Measurements from ENCODE around the gene PRKAG2.

The PRKAG2 gene

DNA sequence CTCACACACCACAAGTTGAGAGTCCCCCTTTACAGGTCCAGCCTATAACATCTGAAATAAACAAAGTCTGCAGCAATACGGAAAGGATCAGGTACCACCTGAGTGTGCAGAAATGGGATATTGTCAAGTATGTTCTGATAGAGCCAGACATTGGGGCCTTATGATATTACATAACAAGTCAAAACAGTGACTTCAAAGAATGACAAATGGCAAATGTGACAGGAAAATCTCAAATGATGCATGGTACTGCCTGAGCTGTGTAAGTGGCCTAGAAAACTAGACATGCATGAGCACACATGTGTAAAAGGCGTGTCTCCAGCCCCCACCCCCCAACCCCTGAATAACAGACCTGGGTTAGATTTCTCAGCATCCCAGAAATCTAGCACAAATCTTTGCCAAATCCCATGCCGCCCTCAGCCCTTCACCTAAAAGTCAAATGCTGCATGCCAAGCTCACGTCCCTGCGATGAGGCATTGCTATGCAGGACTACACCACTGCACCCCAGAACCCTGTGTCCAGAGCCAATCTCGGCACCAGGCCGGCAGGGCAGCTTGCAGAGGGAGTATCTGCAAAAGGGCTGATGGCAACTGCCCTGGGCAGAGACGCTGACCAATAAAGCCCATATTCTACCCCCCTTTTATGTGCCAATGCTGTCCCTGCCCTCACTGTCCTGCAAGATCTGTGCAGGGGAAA lies 58.8 kb downstream of the PRKAG2 start:
- no peak for DNase-seq (ENCODE audit: low spot score)

- DNase-seq (ENCODE audit: low spot score) = no peak
Observed at GRCh38 chr7:151817315-151817690, 59.6 kb downstream of the PRKAG2 start.

GRCh38 chr7:151816562-151817314 lies 60.2 kb downstream of the PRKAG2 start:
- DNase-seq (ENCODE audit: low spot score) = no peak

DNA sequence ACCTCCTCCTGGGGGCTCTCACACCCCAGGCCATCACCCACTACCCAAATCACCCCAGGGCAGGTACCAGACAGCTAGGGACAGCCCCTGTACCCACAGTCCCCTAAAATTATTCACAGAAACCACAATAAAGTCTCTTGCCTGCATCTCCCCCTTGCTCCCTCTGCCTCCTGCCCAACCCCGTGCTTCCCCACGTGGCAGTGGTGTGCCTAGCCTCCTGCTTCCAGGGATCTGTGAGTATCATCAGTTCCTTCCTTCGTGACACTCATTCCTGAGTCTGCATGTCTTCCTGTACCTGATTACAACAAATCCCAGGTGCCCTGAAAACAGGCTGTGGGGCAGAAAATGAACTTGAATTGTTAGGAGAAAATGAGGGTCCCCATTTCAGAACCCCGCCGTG lies 61.5 kb downstream of the PRKAG2 start:
- DNase-seq (ENCODE audit: low spot score) = no peak

- no peak for DNase-seq (ENCODE audit: low spot score)
Observed at GRCh38 chr7:151814400-151815009, 62.4 kb downstream of the PRKAG2 start.

GRCh38 chr7:151813997-151814396 lies 62.9 kb downstream of the PRKAG2 start:
- DNase-seq (ENCODE audit: low spot score) = no peak

DNA sequence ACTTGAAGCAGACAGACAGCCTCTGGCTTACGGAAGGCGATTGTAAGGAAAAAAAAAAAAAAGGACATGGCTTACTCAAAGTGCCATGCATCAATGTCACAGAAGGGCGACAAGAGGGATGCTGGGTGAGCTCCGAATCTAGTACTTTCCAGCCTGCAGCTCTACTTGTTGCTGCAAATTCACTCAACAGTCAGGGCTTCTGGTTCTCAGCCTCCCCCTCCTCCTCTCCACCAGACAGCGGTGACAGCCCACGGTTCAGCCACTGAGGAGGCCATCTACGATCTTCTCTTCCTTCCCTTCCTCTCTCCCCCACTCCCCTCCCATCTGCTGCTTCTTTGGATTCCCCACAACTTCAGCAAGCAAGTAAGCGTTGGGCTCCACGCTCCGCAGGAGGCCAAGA lies 63.5 kb downstream of the PRKAG2 start:
- no peak for DNase-seq (ENCODE audit: low spot score)

GRCh38 chr7:151812967-151813366 lies 63.9 kb downstream of the PRKAG2 start:
- DNase-seq (ENCODE audit: low spot score) = no peak

DNA sequence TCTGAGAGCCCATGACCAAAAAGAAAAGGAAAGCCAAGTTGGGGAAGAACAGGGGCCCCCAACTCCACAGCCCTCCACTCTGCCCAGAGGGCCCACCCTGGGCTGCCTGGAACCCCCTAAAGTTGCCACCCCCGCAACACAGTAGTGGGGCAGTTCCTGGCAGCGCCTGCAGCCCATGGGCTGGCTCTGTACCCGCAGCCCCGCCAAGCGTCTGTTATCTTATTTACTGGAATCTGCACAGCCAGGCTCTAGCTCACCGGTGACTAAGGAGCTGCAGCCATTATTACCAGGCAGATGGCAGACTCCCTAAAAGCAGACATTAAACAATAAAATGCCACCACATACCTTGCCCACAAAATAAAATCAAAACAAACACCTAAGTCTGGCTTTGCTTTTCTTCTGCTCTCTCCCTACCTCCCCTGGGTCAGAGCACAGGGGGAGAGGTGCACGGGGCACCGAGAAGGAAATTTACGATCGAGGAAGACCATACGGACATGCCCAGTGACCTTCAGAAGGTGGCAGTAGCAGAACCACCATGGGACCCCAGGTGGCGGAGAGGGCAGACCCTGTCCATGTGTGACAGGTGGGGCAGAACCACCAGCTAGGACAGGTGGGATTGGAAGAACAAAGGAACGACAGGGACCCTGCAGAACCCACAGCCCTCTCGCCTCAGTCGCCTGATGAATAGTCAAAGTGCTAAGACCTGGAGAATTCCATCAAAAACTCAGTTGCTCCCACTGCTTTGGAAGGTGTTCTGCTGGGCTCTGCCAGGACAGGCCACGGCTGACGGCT lies 66.3 kb downstream of the PRKAG2 start:
- no peak for DNase-seq (ENCODE audit: low spot score)

- no peak for DNase-seq (ENCODE audit: low spot score)
Observed at GRCh38 chr7:151809864-151810170, 67.1 kb downstream of the PRKAG2 start.

DNA sequence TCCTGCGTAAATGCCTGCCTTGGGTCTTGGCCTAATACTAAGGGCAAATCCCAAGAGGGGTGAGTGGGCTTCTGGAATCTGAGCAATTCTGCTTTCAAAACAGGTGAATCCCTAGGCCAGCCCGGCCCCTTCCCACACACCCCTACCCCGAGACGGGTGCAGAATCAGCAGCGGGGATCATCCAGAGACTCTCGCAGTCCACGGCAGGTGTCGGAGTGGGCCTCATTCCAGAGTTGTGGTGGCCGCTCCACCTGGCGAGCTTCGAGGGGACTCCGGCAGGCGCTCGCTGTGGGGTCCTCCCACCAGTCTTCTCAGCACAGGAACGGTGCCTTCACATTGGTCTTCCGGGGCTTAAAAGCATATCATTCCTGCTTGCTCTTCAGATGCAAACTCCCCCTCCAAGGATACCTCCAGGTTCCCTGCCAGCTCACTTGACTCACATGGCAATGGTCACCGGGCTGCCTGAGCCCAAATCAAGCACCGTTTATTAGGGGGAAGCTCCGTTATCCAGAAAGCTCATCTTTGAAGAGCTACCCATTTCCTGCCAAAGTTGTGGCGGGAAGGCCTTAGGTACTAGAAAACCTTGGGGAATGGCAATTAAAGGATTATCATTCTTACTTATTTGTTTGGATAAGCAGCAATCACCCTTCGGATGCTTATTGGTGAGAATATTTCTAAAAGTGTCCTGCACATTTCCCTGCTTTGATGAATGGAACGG lies 67.6 kb downstream of the PRKAG2 start:
- no peak for DNase-seq (ENCODE audit: low spot score)

- DNase-seq (ENCODE audit: low spot score) = no peak
Observed at GRCh38 chr7:151808400-151809145, 68.3 kb downstream of the PRKAG2 start.

GRCh38 chr7:151807846-151808245 lies 69.1 kb downstream of the PRKAG2 start:
- DNase-seq (ENCODE audit: low spot score) = no peak

DNA sequence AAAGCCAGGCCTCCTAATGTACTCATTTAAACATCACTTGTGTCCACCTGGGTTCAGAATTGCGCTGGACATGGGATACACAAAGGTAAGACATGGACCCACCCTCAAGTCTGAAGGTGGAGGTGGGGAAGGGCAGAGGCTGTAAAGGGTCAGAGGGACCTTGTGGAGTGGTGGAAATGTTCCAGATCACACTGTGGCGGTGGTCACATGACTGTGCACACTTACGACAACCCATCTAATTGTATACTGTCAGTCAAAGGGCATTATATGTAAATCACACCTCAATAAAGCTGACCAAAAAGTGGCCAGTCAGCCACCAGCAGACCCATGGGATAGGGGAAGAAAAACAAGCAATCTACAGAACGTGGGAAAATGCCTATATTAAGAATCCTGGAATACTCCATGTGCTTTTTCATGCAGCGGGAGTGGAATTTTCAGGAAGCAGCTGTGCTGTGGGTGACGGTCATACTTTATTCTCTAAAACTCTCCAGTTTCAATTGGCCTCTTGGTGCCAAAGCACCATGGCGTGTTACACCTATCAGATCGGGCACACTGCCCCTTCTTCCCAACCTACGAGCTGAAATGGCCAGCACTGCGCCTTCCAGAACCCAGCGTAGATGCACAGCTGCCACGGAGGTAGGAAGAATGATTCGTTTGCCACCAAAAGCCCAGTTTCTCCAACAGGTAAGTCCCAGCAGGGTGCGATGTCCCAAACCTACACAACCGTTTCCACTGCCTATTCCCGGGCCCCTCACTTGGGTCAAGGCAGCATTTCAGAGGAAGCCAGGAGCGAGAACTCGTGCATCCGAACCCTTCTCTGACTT lies 69.8 kb downstream of the PRKAG2 start:
- DNase-seq (ENCODE audit: low spot score) = no peak

- no peak for DNase-seq (ENCODE audit: low spot score)
Observed at GRCh38 chr7:151806204-151806603, 70.7 kb downstream of the PRKAG2 start.

- DNase-seq (ENCODE audit: low spot score) = no peak
Observed at GRCh38 chr7:151805191-151805590, 71.7 kb downstream of the PRKAG2 start.

DNA sequence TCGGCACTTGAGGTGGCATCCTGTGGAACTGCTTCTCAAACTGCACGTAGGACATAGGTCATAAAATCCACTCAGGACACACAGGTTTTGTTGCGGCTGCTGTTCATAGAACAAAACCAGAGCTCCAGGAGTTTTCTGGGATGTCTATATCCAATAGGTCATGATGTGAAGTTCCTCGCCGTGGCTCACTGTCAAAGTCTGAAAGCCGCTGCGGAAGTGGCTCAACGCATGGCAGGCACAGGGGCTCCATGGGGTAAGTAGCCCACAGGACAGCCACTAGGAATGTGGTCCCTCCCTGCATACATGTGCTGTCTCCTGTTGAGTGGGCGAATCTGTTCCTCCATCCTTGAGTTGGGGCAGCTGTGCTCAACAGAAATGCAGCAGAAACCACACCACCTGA lies 72.2 kb downstream of the PRKAG2 start:
- no peak for DNase-seq (ENCODE audit: low spot score)

DNA sequence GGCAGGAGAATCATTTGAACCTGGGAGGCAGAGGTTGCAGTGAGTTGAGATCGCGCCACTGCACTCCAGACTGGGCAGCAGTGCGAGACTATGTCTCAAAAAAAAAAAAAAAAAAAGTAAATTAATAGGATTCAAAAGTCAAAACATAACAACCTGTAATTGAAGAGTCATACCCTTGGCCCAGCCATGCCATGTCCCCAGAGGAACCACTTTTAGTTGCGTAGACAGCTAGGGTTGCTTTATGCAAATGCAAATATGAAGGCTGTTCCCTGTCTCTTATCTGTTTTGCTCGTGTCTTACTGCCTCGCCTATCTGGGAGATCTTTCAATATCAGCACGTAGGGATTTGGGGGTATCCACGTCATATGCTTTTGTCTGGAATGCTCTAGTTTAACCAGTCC lies 73.1 kb downstream of the PRKAG2 start:
- no peak for DNase-seq (ENCODE audit: low spot score)

GRCh38 chr7:151802469-151802846 lies 74.5 kb downstream of the PRKAG2 start:
- DNase-seq (ENCODE audit: low spot score) = no peak

DNA sequence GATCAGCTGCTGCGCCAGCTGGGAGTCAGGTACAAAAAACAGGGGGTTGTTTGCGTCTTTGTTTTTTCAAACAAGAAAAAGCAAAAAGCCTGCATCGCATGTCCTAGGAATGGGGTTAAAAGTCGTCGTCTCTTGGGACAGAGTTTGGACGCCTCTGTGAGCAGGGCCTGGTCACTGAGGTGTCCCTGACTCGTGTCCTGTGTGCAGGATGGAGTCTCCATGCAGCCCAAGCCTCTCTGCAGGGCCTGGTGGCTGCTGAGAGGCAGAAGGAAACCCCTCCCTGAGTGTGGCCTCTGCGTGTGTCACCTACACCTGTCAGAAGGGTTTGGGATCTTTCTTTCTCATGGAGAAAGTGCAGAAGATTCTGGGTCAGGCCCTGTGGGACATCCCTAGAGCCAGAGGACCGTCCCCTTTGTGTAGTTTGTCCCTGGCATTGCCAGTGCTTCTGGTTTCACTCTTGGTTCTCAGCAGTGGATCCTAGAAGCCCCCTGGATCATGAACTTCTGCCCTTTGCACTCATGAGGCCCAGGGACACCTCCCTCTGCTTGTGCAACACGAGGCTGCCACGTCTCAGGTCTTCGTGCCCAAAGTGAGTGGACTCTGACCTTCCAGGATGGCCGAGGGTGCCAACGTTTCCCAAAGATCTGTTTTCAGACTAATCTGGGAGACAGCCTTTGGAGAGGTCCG lies 75.0 kb downstream of the PRKAG2 start:
- DNase-seq (ENCODE audit: low spot score) = no peak

All from hepatic stellate cell (primary cell).